A549 (cell line): ENCODE results near the gene LHX1.

Source experiments
- CTCF ChIP-seq: fragments of >200 bp; sonication (Bioruptor Twin); formaldehyde crosslinking; IDR thresholded peaks from 3 replicates; pipeline ENCODE4 v1.5.1; 2016
- ESRRA ChIP-seq: fragments of 150-350 bp; IDR thresholded peaks from 2 replicates; pipeline ENCODE4 v1.6.1; 2014; ENCODE audit warnings: mild to moderate bottlenecking, low read length, borderline replicate concordance
- MYC ChIP-seq: IDR thresholded peaks from 2 replicates; pipeline ENCODE4 v1.6.1; 2012; ENCODE audit warnings: mild to moderate bottlenecking, inconsistent platforms, low read length, improper control_type of control experiment, borderline replicate concordance

GRCh38 chr17:36983618-36984017 is 46.3 kb downstream of the LHX1 start:
- TF ChIP-seq ESRRA (no peak), MYC (no peak), CTCF (no peak)
